A673 (cell line): ENCODE data around the gene ADGRL2. TPM values are rescaled to one million over a fixed set of nuclear protein-coding genes. Genes with fewer than 3 reads are reported as not detected.
"Not testable (repeated sequence)": the region's sequence is repeated elsewhere in the genome, so short reads cannot be mapped to it uniquely, and the experiment has no call there.

Experiments used
- BruUV-seq: library from RNA; stranded (reverse); fragments of 400-500 nt; replicated peaks from 2 replicates; lab custom pipeline; 2021; lab: Mats Ljungman, UMichigan
- CTCF ChIA-PET: fragments of 300-600 bp; sonication (Branson Sonifier 250); formaldehyde crosslinking; loops from one replicate; lab custom pipeline; 2022; ENCODE audit warnings: antibody characterized with exemption; lab: Charles Lee
- POLR2A ChIA-PET: fragments of 300-600 bp; sonication (Branson Sonifier 250); formaldehyde crosslinking; loops from one replicate; lab custom pipeline; 2022; ENCODE audit warnings: antibody characterized with exemption; ENCODE audit not compliant: low non-redundant PET; lab: Charles Lee
- DNase-seq: peaks from one replicate; pipeline ENCODE4 v3.0.0-alpha.2; 2015; ENCODE audit warnings: low spot score
- H3K27ac ChIP-seq: fragments of 200-600 bp; sonication (generic); 2 replicates; pipeline ENCODE4 v1.5.1; 2016; ENCODE audit warnings: mixed run types, low read depth, mild to moderate bottlenecking, mixed read lengths, antibody characterized with exemption, low read length; ENCODE audit not compliant: poor library complexity, severe bottlenecking
- H3K27me3 ChIP-seq: fragments of 200-600 bp; sonication (generic); replicated peaks from 2 replicates; pipeline ENCODE4 v1.6.1; 2017; ENCODE audit warnings: mixed run types, low read depth, mild to moderate bottlenecking, mixed read lengths, antibody characterized with exemption, low read length; ENCODE audit not compliant: insufficient read depth, poor library complexity
- H3K36me3 ChIP-seq: fragments of 200-600 bp; sonication (generic); 2 replicates; pipeline ENCODE4 v1.6.1; 2016; ENCODE audit warnings: mixed run types, mild to moderate bottlenecking, mixed read lengths, antibody characterized with exemption, low read length; ENCODE audit not compliant: insufficient read depth, poor library complexity, severe bottlenecking
- H3K4me1 ChIP-seq: fragments of 200-600 bp; sonication (generic); 2 replicates; pipeline ENCODE4 v1.6.1; 2017; ENCODE audit warnings: mixed run types, mild to moderate bottlenecking, mixed read lengths, antibody characterized with exemption, low read length; ENCODE audit not compliant: insufficient read depth, poor library complexity, severe bottlenecking
- H3K4me3 ChIP-seq: fragments of 200-600 bp; sonication (generic); 2 replicates; pipeline ENCODE4 v1.5.1; 2016; ENCODE audit warnings: low read depth, mixed run types, mild to moderate bottlenecking, mixed read lengths, low read length; ENCODE audit not compliant: poor library complexity, severe bottlenecking
- H3K9me3 ChIP-seq: fragments of 200-600 bp; sonication (generic); 2 replicates; pipeline ENCODE4 v1.6.1; 2016; ENCODE audit warnings: mixed run types, low read depth, mild to moderate bottlenecking, mixed read lengths, antibody characterized with exemption, low read length; ENCODE audit not compliant: poor library complexity, severe bottlenecking
- EZH2 ChIP-seq: fragments of 200-600 bp; sonication (generic); IDR thresholded peaks from 2 replicates; pipeline ENCODE4 v1.6.1; 2017; ENCODE audit warnings: borderline replicate concordance, low read depth, mild to moderate bottlenecking, mixed read lengths, antibody characterized with exemption, low read length; ENCODE audit not compliant: poor library complexity, severe bottlenecking
- intact Hi-C: fragments of 100-400 bp; cut with micrococcal nuclease; formaldehyde crosslinking; loops from one replicate; pipeline ENCODE4 v1.10.0; 2022; ENCODE audit not compliant: unreplicated experiment
- total RNA-seq: library from RNA; stranded (reverse); gene quantifications from 2 replicates; pipeline ENCODE4 v1.2.3, GENCODE V29; 2021
- TF ChIP-seq, protein P1 (sequence below): fragments of 300-800, 200-600 bp; sonication (generic); conservative IDR thresholded peaks from 2 replicates; pipeline ENCODE4 v1.5.1; 2017; ENCODE audit warnings: low read depth, mild to moderate bottlenecking, antibody characterized with exemption, low read length, moderate library complexity, mixed read lengths

Gene ADGRL2
- total RNA-seq, 1 experiment from 2014 or later: 1.5 TPM

DNA sequence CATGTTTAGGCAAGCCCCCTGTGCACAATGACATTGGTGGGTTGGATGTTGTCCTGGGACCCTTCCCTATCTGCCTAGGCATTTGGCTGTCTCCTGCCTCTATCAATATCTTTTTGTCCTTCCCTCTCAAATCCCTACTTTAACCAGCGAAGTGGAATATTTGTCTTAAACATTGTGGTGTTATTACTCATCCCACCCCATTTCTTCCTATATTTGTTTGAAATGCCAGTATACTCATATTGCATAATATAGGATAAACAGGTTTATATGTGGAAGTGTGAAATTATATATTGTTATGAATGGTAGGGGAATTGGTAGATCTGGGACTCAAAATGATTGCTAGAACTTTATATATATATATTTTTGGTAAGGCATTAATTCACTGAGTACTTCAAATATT, 80.0 kb downstream of the ADGRL2 start:
- Histone ChIP-seq H3K27ac (no peak overlapping the region), H3K4me3 (no peak overlapping the region), H3K27me3 (peaks cover 23% of the 10 kb centered on the region), H3K9me3 (no peaks in the 10 kb centered on the region), H3K4me1 (no peaks in the 10 kb centered on the region), H3K36me3 (no peaks in the 10 kb centered on the region)
- BruUV-seq: no TSS peak
- TF ChIP-seq, protein P1, sequence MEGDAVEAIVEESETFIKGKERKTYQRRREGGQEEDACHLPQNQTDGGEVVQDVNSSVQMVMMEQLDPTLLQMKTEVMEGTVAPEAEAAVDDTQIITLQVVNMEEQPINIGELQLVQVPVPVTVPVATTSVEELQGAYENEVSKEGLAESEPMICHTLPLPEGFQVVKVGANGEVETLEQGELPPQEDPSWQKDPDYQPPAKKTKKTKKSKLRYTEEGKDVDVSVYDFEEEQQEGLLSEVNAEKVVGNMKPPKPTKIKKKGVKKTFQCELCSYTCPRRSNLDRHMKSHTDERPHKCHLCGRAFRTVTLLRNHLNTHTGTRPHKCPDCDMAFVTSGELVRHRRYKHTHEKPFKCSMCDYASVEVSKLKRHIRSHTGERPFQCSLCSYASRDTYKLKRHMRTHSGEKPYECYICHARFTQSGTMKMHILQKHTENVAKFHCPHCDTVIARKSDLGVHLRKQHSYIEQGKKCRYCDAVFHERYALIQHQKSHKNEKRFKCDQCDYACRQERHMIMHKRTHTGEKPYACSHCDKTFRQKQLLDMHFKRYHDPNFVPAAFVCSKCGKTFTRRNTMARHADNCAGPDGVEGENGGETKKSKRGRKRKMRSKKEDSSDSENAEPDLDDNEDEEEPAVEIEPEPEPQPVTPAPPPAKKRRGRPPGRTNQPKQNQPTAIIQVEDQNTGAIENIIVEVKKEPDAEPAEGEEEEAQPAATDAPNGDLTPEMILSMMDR: no peak
- no peak for TF ChIP-seq EZH2
- no peak for DNase-seq
- CTCF ChIA-PET: no interaction called here
- POLR2A ChIA-PET: no interaction called here
- intact Hi-C loops: no loop called here

DNA sequence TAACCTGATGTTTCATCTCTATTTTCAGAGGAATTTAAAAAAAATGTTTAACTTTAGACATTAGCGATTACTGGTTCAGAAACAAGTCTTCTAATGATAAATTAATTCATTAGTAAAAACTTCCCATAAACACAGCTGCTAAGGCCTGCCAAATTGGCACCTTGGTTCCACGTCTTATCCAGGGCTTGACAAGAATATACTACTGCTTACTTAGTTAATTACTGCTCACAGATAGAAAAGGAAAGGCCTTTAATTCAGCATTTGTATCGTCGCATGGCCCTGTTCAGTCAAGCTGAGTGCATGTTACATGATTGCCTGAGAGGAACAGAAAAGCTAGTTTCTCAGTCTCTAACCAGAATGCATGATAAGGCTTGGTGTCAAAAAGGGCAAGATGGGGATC, 84.6 kb downstream of the ADGRL2 start:
- POLR2A ChIA-PET: no interaction called here

DNA sequence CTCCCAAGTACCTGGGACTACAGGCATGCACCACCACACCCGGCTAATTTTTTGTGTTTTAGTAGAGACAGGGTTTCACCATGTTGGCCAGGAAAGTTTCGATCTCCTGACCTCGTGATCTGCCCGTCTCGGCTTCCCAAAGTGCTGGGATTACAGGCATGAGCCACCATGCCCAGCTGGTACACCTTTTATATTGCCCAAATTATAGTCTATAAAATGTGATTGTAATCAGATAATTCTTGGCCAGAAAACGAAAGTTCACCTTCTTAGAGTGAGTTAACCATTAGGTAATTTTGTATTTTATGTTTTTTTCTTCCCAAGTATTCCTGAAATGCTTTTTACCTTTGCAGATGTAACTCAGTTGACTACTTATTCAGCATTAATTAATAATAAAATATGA, 85.6 kb downstream of the ADGRL2 start:
- intact Hi-C loops, H3K9me3 ChIP-seq, H3K36me3 ChIP-seq, H3K4me1 ChIP-seq, BruUV-seq, H3K27ac ChIP-seq, H3K27me3 ChIP-seq, DNase-seq, H3K4me3 ChIP-seq, CTCF ChIA-PET, POLR2A ChIA-PET: not testable (repeated sequence)

More for the DNA sequence above, 84.6 kb downstream of the ADGRL2 start:
- BruUV-seq: no TSS peak
- DNase-seq: no peak
- intact Hi-C loops: no loop called here
- Histone ChIP-seq H3K27ac (no peak overlapping the region), H3K36me3 (no peaks in the 10 kb centered on the region), H3K27me3 (peaks cover 6% of the 10 kb centered on the region), H3K4me3 (no peak overlapping the region), H3K9me3 (no peaks in the 10 kb centered on the region), H3K4me1 (no peaks in the 10 kb centered on the region)
- CTCF ChIA-PET: no interaction called here
- no peak for TF ChIP-seq EZH2
- TF ChIP-seq, protein P1: no peak

DNA sequence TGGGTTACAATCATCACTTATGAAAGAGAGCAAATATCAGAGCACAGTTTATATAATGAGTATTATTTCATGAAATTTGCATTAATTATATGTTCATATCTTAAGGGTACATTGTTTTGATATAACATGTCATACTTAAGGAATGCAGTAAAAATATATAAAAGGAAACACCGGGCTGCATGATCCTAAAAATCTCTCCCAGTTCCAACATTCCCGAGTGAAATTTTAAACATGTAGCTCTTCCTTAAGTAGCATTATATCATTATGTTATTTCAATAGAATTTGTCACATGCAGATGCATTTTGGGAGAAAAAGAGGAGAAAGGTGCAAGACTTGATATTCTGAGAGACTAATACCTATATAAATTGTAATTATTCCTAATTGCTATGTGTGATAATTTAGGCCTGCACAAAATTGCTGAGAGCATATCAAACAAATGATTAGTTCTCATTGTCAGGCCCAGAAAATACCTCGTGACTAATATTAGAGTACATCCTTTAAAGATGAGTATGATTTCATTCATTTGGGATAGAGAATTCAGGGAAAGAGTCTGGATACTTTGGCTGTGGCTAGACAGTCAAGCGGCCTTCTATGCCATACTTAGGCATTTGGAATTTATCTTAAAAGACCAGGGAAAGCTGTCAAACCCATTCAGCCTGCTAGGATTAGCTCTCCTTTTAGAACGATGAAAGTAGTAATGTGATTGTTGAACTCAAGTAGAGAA, 86.8 kb downstream of the ADGRL2 start:
- DNase-seq: no peak
- intact Hi-C loops: no loop called here
- CTCF ChIA-PET: no interaction called here
- no peak overlapping the region for H3K4me3 ChIP-seq
- no peaks in the 10 kb centered on the region for H3K4me1 ChIP-seq
- no peak for TF ChIP-seq EZH2
- no peaks in the 10 kb centered on the region for H3K36me3 ChIP-seq
- H3K9me3 ChIP-seq: no peaks in the 10 kb centered on the region
- no peak overlapping the region for H3K27ac ChIP-seq
- peaks cover 2% of the 10 kb centered on the region for H3K27me3 ChIP-seq
- BruUV-seq: no TSS peak
- POLR2A ChIA-PET: no interaction called here
